ENCODE measurements around the gene GIGYF2. TPM values are rescaled to one million over a fixed set of nuclear protein-coding genes. Genes with fewer than 3 reads are reported as not detected.

The GIGYF2 gene
- total RNA-seq, 1 donor from 2014 or later: 59.9 TPM

DNA sequence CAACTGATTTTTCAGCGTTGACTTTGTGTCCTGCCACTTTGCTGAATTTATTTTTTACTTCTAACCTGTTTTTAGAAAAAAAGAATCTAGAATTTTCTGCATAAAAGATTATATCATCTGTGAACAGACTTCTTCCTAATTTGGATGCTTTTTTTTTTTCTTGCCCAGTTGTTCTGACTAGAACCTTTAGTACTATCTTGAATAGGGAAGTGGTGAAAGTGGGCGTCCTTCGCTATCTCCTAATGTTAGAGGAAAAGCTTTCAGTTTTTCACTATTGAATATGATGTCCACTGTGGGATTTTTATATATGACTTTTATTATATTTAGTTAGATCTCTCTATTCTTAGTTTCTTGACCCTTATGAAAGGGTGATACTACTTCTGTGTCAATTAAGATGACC lies 105.0 kb downstream of the GIGYF2 start:
- Histone ChIP-seq H3K27me3 (ENCODE audit: low read depth) (no peaks in the 10 kb centered on the region), H3K27ac (replicated peaks) (no peak overlapping the region), H3K9me3 (replicated peaks) (peaks cover 17% of the 10 kb centered on the region), H3K4me1 (no peaks in the 10 kb centered on the region), H3K36me3 (peaks cover 41% of the 10 kb centered on the region), H3K4me3 (no peak overlapping the region)
- intact Hi-C loops (cut with micrococcal nuclease): no loop called here
- TF ChIP-seq, protein P1, sequence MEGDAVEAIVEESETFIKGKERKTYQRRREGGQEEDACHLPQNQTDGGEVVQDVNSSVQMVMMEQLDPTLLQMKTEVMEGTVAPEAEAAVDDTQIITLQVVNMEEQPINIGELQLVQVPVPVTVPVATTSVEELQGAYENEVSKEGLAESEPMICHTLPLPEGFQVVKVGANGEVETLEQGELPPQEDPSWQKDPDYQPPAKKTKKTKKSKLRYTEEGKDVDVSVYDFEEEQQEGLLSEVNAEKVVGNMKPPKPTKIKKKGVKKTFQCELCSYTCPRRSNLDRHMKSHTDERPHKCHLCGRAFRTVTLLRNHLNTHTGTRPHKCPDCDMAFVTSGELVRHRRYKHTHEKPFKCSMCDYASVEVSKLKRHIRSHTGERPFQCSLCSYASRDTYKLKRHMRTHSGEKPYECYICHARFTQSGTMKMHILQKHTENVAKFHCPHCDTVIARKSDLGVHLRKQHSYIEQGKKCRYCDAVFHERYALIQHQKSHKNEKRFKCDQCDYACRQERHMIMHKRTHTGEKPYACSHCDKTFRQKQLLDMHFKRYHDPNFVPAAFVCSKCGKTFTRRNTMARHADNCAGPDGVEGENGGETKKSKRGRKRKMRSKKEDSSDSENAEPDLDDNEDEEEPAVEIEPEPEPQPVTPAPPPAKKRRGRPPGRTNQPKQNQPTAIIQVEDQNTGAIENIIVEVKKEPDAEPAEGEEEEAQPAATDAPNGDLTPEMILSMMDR (IDR thresholded peaks at IDR 0.05; ENCODE audit: borderline replicate concordance): no peak
- DNase-seq: no peak

- H3K27ac ChIP-seq (replicated peaks): peak overlapping the region; percentile 62
Observed at GRCh38 chr2:232809349-232810124, 112.4 kb downstream of the GIGYF2 start.

DNA sequence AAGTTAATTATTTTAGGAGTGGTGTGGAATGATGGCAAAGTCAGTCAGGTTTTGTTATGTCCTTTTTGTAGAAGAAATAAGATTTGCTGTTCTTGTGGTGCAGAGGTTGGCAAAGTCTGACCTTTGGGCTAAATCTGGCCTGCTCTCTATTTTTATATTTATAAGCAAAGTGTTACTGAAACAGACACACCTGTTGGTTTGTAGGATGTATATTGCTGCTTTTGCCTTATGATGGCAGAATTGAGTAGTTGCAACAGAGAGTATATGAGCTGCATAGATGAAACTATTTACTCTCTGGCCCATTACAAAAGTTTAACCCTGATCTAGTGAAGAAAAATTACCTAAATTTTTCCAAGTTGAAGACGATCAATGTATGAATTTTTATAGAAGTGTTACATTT lies 113.3 kb downstream of the GIGYF2 start:
- TF ChIP-seq, protein P1 (IDR thresholded peaks at IDR 0.05; ENCODE audit: borderline replicate concordance): no peak
- peaks cover 26% of the 10 kb centered on the region for H3K4me1 ChIP-seq
- H3K27ac ChIP-seq (replicated peaks): peak overlapping the region; percentile 62
- no peak for DNase-seq
- no peaks in the 10 kb centered on the region for H3K9me3 ChIP-seq (replicated peaks)
- intact Hi-C loops (cut with micrococcal nuclease): no loop called here
- no peak overlapping the region for H3K4me3 ChIP-seq
- peaks cover 85% of the 10 kb centered on the region for H3K36me3 ChIP-seq
- no peaks in the 10 kb centered on the region for H3K27me3 ChIP-seq (ENCODE audit: low read depth)

More at GRCh38 chr2:232809349-232810124, 112.4 kb downstream of the GIGYF2 start:
- Histone ChIP-seq H3K27me3 (ENCODE audit: low read depth) (no peaks in the 10 kb centered on the region), H3K4me3 (no peak overlapping the region), H3K9me3 (replicated peaks) (no peaks in the 10 kb centered on the region), H3K36me3 (peaks cover 78% of the 10 kb centered on the region), H3K4me1 (peaks cover 20% of the 10 kb centered on the region)
- TF ChIP-seq, protein P1 (IDR thresholded peaks at IDR 0.05; ENCODE audit: borderline replicate concordance): no peak
- intact Hi-C loops (cut with micrococcal nuclease): no loop called here
- peak; percentile 17 for DNase-seq

DNA sequence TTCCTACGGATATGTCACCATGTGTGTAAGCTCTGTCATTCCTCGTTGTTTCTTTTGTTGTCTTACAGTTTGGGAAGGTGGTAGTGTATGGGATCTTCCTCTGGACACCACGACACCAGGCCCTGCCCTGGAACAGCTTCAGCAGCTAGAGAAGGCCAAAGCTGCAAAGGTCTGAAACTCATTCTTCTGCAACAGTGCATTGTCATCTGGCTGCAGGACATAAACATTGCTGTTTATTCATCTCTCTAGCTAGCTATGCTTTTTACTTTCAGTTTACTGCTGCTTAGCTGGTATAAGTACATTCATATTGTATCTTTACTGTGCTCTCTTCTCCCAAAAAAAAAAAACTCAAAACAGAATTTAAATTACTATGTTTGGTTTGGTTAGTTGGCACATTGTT lies 118.4 kb downstream of the GIGYF2 start:
- intact Hi-C loops (cut with micrococcal nuclease): no loop called here
- no peaks in the 10 kb centered on the region for H3K27me3 ChIP-seq (ENCODE audit: low read depth)
- no peak for DNase-seq
- H3K4me1 ChIP-seq: peaks cover 17% of the 10 kb centered on the region
- no peak overlapping the region for H3K4me3 ChIP-seq
- H3K27ac ChIP-seq (replicated peaks): no peak overlapping the region
- peaks cover 93% of the 10 kb centered on the region for H3K36me3 ChIP-seq
- H3K9me3 ChIP-seq (replicated peaks): no peaks in the 10 kb centered on the region
- TF ChIP-seq, protein P1 (IDR thresholded peaks at IDR 0.05; ENCODE audit: borderline replicate concordance): no peak

GRCh38 chr2:232816657-232817056 lies 119.5 kb downstream of the GIGYF2 start:
- TF ChIP-seq, protein P1 (IDR thresholded peaks at IDR 0.05; ENCODE audit: borderline replicate concordance): no peak
- Histone ChIP-seq H3K9me3 (replicated peaks) (no peaks in the 10 kb centered on the region), H3K4me3 (no peak overlapping the region), H3K27ac (replicated peaks) (no peak overlapping the region), H3K36me3 (peaks cover 93% of the 10 kb centered on the region), H3K4me1 (peaks cover 14% of the 10 kb centered on the region), H3K27me3 (ENCODE audit: low read depth) (no peaks in the 10 kb centered on the region)
- no peak for DNase-seq
- intact Hi-C loops (cut with micrococcal nuclease): no loop called here
